PC-9 (cell line): ENCODE results near the gene CCDC92. TPM values are rescaled to one million over a fixed set of nuclear protein-coding genes. Genes with fewer than 3 reads are reported as not detected.

Source experiments
- BruUV-seq: library from RNA; stranded (reverse); fragments of 400-500 nt; replicated peaks from 2 replicates; lab custom pipeline; 2021; lab: Mats Ljungman, UMichigan
- CTCF ChIA-PET: fragments of 300-600 bp; sonication (Branson Sonifier 250); formaldehyde crosslinking; loops from one replicate; lab custom pipeline; 2022; ENCODE audit warnings: antibody characterized with exemption; lab: Charles Lee
- POLR2A ChIA-PET: fragments of 300-600 bp; sonication (Branson Sonifier 250); formaldehyde crosslinking; loops from one replicate; lab custom pipeline; 2022; ENCODE audit warnings: antibody characterized with exemption; ENCODE audit not compliant: unreplicated experiment; lab: Charles Lee
- DNase-seq, 2 experiments: peaks; one replicate each; pipeline versions ENCODE4 v3.0.0 to v3.0.0-alpha.2; 2015 to 2022; ENCODE audit warnings: mixed read lengths in 1 of 2
- H2AFZ ChIP-seq: fragments of 200-600 bp; sonication (generic); 2 replicates; pipeline ENCODE4 v1.8.1; 2017; ENCODE audit warnings: antibody characterized with exemption
- H3F3A ChIP-seq: fragments of 200-600 bp; sonication (generic); 2 replicates; pipeline ENCODE4 v1.8.1; 2017; ENCODE audit warnings: antibody characterized with exemption, mild to moderate bottlenecking, low read depth; ENCODE audit not compliant: insufficient read depth
- H3K27ac ChIP-seq: fragments of 200-600 bp; sonication (generic); 2 replicates; pipeline ENCODE4 v1.6.1; 2016; ENCODE audit warnings: mixed run types
- H3K27me3 ChIP-seq: fragments of 200-600 bp; sonication (generic); 2 replicates; pipeline ENCODE4 v1.6.1; 2016; ENCODE audit warnings: low read depth, mixed run types; ENCODE audit not compliant: insufficient read depth
- H3K36me3 ChIP-seq: fragments of 200-600 bp; sonication (generic); 2 replicates; pipeline ENCODE4 v1.6.1; 2016; ENCODE audit warnings: low read depth, mixed run types
- H3K4me1 ChIP-seq: fragments of 200-600 bp; sonication (generic); replicated peaks from 2 replicates; pipeline ENCODE4 v1.6.1; 2016; ENCODE audit warnings: mixed run types; ENCODE audit not compliant: insufficient read depth
- H3K4me2 ChIP-seq: fragments of 200-600 bp; sonication (generic); 2 replicates; pipeline ENCODE4 v1.6.1; 2017; ENCODE audit warnings: mixed run types
- H3K4me3 ChIP-seq: fragments of 200-600 bp; sonication (generic); 2 replicates; pipeline ENCODE4 v1.6.1; 2016; ENCODE audit warnings: mixed run types
- H3K79me2 ChIP-seq: fragments of 200-600 bp; sonication (generic); 2 replicates; pipeline ENCODE4 v1.6.1; 2017; ENCODE audit warnings: low read depth, mixed run types
- H3K9me2 ChIP-seq: fragments of 200-600 bp; sonication (generic); 2 replicates; pipeline ENCODE4 v1.8.1; 2017; ENCODE audit warnings: mild to moderate bottlenecking; ENCODE audit not compliant: insufficient read depth
- H3K9me3 ChIP-seq: fragments of 200-600 bp; sonication (generic); 2 replicates; pipeline ENCODE4 v1.8.1; 2016; ENCODE audit warnings: low read depth; ENCODE audit not compliant: insufficient read depth
- H4K20me1 ChIP-seq: fragments of 200-600 bp; sonication (generic); 2 replicates; pipeline ENCODE4 v1.8.1; 2017; ENCODE audit not compliant: insufficient read depth
- EZH2 ChIP-seq: fragments of 200-600 bp; sonication (generic); IDR thresholded peaks from 2 replicates; pipeline ENCODE4 v1.8.0; 2017; ENCODE audit warnings: antibody characterized with exemption, low read depth
- intact Hi-C: fragments of 100-400 bp; cut with micrococcal nuclease; formaldehyde crosslinking; loops from one replicate; pipeline ENCODE4 v1.10.0; 2022; ENCODE audit not compliant: unreplicated experiment
- total RNA-seq: library from RNA; stranded (reverse); gene quantifications from 2 replicates; pipeline ENCODE4 v1.2.3, GENCODE V29; 2021
- TF ChIP-seq, protein P1 (sequence below): fragments of 200-600 bp; sonication (generic); conservative IDR thresholded peaks from 2 replicates; pipeline ENCODE4 v1.6.1; 2017; ENCODE audit warnings: mixed run types, antibody characterized with exemption, mild to moderate bottlenecking, moderate library complexity

Gene CCDC92
- total RNA-seq, 1 experiment from 2014 or later, result 28.0 TPM

DNA sequence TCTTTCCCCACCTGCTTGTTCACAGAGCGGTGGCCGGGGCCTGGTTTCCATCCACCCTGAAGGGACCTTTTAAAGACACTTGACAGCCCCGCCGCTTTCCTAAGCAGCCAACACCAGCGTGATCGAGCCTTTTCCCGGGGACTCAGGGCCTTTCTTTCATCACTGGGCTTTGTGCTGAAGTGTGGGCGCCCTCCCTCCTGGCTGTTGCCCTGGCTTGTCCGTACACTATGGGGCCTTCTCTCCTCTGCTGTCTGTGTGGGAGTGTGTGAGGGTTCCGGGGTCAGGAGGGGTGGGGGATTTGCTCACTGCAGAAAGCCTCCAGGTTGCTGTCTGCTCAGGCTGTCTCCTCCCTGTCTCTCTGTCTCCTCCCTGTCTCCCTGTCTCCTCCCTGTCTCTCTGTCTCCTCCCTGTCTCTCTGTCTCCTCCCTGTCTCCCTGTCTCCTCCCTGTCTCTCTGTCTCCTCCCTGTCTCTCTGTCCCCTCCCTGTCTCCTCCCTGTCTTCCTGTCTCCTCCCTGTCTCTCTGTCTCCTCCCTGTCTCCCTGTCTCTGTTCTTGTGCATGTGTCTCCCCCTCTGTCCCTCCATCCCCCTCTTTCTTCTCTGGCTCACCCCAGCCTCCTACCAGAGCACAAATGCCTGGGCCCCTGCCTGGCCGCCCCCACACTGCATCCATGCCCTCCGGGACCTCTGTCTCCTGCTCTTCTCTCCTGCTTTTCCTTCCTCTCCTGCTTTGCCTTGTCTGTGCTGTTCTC lies 64.7 kb downstream of the CCDC92 start:
- ChIA-PET POLR2A (no interaction called here), CTCF (no interaction called here)
- H3K4me3 ChIP-seq, result no peak overlapping the region
- no peaks in the 10 kb centered on the region for H3K4me1 ChIP-seq
- BruUV-seq, result no TSS peak
- H2AFZ ChIP-seq, result no peak overlapping the region
- H3K27ac ChIP-seq, result no peak overlapping the region
- no peak overlapping the region for H3K4me2 ChIP-seq
- no peaks in the 10 kb centered on the region for H3K36me3 ChIP-seq
- peaks cover 35% of the 10 kb centered on the region for H3K27me3 ChIP-seq
- peaks cover 8% of the 10 kb centered on the region; the same call in 1 of the 2 replicates for H3F3A ChIP-seq
- intact Hi-C loops, result loop anchor here (5.0 kb wide), 1 partner anchor 114 kb away; no protein-coding TSS in a partner anchor
- H3K79me2 ChIP-seq, result no peaks in the 10 kb centered on the region
- H3K9me2 ChIP-seq, result no peaks in the 10 kb centered on the region
- no peak for DNase-seq
- TF ChIP-seq, protein P1, sequence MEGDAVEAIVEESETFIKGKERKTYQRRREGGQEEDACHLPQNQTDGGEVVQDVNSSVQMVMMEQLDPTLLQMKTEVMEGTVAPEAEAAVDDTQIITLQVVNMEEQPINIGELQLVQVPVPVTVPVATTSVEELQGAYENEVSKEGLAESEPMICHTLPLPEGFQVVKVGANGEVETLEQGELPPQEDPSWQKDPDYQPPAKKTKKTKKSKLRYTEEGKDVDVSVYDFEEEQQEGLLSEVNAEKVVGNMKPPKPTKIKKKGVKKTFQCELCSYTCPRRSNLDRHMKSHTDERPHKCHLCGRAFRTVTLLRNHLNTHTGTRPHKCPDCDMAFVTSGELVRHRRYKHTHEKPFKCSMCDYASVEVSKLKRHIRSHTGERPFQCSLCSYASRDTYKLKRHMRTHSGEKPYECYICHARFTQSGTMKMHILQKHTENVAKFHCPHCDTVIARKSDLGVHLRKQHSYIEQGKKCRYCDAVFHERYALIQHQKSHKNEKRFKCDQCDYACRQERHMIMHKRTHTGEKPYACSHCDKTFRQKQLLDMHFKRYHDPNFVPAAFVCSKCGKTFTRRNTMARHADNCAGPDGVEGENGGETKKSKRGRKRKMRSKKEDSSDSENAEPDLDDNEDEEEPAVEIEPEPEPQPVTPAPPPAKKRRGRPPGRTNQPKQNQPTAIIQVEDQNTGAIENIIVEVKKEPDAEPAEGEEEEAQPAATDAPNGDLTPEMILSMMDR, result no peak
- no peak for TF ChIP-seq EZH2
- H4K20me1 ChIP-seq, result no peaks in the 10 kb centered on the region
- no peaks in the 10 kb centered on the region for H3K9me3 ChIP-seq

GRCh38 chr12:123906711-123907420 lies 65.8 kb downstream of the CCDC92 start:
- H3K9me2 ChIP-seq, result no peaks in the 10 kb centered on the region
- ChIA-PET CTCF (no interaction called here), POLR2A (no interaction called here)
- DNase-seq, result no peak
- no peaks in the 10 kb centered on the region for H3K4me1 ChIP-seq
- H3K27me3 ChIP-seq, result peaks cover 46% of the 10 kb centered on the region
- H2AFZ ChIP-seq, result no peak overlapping the region
- H3F3A ChIP-seq, result peaks cover 8% of the 10 kb centered on the region; the same call in 1 of the 2 replicates
- BruUV-seq, result no TSS peak
- H4K20me1 ChIP-seq, result no peaks in the 10 kb centered on the region
- no peak overlapping the region for H3K4me2 ChIP-seq
- no peaks in the 10 kb centered on the region for H3K36me3 ChIP-seq
- no peaks in the 10 kb centered on the region for H3K79me2 ChIP-seq
- TF ChIP-seq, protein P1, result no peak
- TF ChIP-seq EZH2, result no peak
- H3K9me3 ChIP-seq, result no peaks in the 10 kb centered on the region
- intact Hi-C loops, result loop anchor here (5.0 kb wide), 1 partner anchor 115 kb away; no protein-coding TSS in a partner anchor
- no peak overlapping the region for H3K27ac ChIP-seq
- H3K4me3 ChIP-seq, result no peak overlapping the region

GRCh38 chr12:123905319-123905925 lies 67.2 kb downstream of the CCDC92 start:
- H3K27me3 ChIP-seq, result peaks cover 57% of the 10 kb centered on the region
- H3F3A ChIP-seq, result peaks cover 2% of the 10 kb centered on the region; the same call in 1 of the 2 replicates
- H3K4me2 ChIP-seq, result no peak overlapping the region
- BruUV-seq, result no TSS peak
- intact Hi-C loops, result loop anchor here (2.0 to 5.0 kb wide), 2 partner anchors 67 to 117 kb away; partner anchors contain the start of genes CCDC92 and ZNF664
- no peak overlapping the region for H2AFZ ChIP-seq
- POLR2A ChIA-PET, result interaction anchor here (0.7 kb wide), 1 partner anchor 63 kb away, joined by 14 read pairs; no protein-coding TSS in a partner anchor
- H3K4me3 ChIP-seq, result no peak overlapping the region
- H3K4me1 ChIP-seq, result no peaks in the 10 kb centered on the region
- no peaks in the 10 kb centered on the region for H4K20me1 ChIP-seq
- H3K27ac ChIP-seq, result no peak overlapping the region
- H3K36me3 ChIP-seq, result no peaks in the 10 kb centered on the region
- CTCF ChIA-PET, result interaction anchor here (0.6 to 0.7 kb wide), 3 partner anchors 20 to 667 kb away, joined by 3 to 16 read pairs (median 5); no protein-coding TSS in a partner anchor
- DNase-seq, result peak; percentile 54 to 67
- H3K9me3 ChIP-seq, result no peaks in the 10 kb centered on the region
- no peaks in the 10 kb centered on the region for H3K79me2 ChIP-seq
- TF ChIP-seq EZH2, result no peak
- TF ChIP-seq, protein P1, result peak; percentile 85
- H3K9me2 ChIP-seq, result no peaks in the 10 kb centered on the region
